NCI-H526 (cell line): ENCODE results near the gene WNT3.
A peak's percentile ranks its signal among the peaks of the same experiment; 100 is the strongest.

ENCODE experiments used
- DNase-seq, 2 experiments: peaks; one replicate each; lab custom pipeline; 2025; lab: John Stamatoyannopoulos, UW

WNT3 gene, protein sequence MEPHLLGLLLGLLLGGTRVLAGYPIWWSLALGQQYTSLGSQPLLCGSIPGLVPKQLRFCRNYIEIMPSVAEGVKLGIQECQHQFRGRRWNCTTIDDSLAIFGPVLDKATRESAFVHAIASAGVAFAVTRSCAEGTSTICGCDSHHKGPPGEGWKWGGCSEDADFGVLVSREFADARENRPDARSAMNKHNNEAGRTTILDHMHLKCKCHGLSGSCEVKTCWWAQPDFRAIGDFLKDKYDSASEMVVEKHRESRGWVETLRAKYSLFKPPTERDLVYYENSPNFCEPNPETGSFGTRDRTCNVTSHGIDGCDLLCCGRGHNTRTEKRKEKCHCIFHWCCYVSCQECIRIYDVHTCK

DNA sequence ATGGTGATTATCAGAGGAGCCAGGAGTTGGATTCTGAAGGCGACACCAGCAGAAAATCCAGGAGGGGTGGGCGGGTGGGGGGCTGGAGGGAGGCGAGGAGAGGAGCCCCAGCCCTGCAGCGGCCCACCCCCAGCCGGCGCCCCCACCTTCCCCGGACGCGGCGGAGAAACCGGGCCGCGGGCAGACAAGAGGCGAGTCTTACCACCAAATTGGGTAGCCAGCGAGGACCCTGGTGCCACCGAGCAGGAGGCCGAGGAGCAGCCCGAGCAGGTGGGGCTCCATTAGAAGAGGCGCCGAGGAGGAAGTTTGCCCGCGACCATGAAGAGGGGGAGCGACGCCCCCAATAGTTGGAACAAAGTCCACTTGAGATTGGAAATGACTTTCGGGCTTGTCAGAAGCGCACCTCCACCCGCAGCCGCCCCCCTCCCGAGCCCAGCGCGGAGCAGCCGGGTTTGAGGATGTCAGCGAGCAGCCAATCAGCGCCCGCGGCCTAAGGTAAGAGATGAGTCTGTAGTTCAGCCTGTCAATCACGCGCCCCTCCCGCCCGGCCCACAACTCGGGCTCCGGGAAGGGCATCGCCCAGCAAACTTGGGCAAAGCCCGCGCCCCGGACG, at the start of gene WNT3:
Gene WNT3 (minus strand): TSS at position 377 of the 613 bp plus-strand sequence. CDS start 95 bp downstream, at position 282.
- DNase-seq = peak; percentile 19 to 71

DNA sequence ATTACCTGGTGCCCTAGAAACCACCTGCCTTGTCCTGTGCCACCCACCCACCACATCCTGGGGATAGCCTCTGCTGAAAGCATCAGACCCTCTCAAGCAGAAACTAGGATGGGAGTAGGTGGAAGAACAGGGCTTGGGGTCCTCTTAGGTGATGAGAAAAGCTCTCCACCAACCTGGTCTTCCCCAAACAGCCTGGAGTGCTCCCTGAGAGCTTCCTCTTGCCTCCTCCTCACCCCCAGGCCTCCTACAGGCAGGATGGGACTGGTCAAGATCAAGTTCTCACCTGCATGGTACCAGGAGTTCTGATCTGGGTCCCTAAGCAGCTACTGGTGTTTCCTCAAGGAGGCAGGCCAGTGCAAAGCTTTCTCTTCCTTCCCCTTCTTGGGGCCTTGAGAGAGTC, 48.3 kb upstream of the WNT3 start:
- no peak for DNase-seq

DNA sequence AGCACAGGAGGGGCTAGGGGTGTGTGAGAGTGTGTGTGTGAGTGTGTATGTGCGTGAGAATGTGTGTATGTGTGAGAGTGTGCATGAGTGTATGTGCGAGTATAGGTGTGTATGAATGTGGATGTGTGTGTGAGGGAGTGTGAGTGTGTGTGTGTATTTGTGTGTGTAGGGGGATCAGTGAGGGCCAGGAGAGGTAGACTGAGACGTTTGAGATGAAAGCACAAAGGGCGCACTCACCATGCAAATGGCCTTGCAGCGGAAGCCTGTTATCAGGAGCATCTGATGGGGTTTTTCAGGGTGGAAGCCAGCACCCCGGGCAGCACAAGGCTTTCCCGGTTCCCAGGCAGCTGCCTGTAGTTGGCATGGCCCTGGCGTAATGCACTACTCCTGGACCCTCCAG, 47.8 kb upstream of the WNT3 start:
- peak; percentile 39 to 81 for DNase-seq

DNA sequence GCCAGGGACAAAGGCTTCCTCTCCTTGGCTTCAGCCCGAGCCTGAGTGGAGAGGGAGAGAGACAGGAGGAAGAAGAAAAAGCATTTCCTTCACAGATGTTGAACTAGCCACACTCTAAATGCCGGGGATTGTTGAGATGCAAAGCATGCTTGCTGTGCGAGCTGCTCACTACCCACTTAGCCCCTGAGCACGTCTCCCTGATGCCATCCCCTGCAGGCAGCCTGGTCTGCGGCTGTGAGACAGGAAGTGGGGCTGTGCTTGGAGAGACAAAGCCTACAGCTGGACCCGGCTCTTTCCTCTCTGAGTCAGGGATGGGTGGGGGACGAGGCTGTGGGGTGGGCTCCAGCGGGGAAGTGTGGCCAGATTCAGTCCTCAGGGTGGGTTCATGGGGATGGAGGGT, 46.6 kb upstream of the WNT3 start:
- peak in 1 of 2 experiments; percentile 23 for DNase-seq

DNA sequence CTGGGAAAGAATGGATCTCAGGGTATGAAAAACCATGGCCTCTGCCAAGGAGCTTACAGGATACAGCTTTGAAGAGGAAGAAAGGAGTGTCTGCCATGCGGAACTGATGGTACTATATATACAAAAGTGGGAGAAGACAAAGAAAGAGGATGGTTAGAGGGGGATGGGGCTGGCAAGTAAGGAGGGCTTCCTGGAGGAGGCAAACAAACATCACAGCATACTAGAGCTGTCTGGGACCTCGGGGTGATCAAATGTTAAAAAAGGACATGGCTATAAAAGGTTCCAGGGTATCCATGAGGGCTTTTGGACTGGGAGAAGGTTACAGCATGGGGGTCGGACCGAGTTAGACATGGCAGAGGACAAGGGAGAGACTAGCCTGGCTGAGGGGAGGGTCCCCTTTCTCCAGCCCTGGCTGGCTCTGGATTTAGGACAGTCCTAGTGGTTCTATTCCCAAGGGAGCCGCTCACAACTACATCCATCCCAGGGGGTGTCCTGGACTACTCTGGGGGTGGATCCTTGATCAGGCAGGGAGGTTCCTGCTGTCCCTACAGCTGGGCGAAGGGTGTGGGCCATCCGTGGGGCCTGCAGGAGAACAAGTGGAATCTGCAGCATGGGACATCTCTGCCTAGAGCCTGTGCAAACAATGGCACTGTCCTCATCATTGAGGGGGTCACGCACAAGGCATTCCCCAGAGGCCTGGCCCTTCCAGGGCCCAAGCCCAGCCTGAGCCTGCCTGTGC, 45.1 kb upstream of the WNT3 start:
- no peak for DNase-seq

DNA sequence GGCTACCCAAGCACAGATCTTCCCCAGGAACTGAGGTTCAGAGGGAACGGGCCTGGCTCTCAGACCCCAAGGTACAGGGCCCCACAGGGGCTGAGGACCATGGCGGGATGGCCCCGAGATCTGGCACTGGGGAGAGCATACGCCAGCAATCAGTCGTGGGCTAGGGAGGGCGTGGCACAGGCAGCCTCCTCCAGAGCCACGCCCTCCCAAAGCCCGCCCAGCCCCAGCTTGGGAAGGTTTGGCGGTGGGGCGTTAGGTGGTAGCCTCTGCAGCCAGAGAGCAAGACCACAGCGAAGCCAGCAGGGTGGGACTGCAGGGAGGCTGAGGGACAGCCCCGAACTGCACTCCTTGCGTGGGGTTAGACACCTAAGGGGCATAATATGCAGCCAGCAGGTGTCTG, 44.5 kb upstream of the WNT3 start:
- DNase-seq = no peak

DNA sequence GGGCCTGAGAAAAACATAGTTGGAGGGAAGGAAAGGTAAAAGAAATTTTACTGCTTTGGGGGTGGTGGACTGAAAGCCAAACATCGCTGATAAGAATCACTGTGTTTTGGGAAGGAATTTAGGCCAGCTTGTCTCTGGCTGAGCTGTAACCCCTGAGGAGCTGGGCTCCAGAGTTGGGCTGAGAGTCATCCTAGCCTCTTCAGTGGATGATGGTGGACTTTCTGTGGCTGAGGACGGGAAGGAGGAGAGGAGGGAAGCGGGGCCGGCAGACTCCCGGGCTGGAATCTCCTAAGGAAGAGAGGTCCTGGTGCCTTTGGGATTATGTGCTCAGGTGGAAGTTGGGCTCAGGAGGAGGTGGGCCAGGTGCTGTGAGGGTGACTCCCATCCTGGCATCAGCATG, 41.5 kb upstream of the WNT3 start:
- DNase-seq = no peak

DNA sequence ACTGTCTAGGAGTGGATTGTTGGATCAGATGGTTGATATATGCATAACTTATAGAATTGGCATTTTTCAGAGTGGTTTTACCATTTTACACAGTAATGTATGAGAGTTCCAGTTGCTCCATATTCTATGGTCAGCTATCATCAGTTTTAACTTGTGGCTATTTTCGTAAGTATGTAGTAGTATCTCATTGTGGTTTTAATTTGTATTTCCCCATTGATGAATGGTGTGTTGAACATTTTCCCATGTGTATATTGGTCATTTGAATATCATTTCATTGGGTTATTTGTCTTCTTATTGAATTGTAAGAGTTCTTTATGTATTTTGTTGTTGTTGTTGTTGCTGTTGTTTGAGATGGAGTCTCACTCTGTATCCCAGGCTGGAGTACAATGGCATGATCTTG, 39.1 kb upstream of the WNT3 start:
- no peak for DNase-seq

DNA sequence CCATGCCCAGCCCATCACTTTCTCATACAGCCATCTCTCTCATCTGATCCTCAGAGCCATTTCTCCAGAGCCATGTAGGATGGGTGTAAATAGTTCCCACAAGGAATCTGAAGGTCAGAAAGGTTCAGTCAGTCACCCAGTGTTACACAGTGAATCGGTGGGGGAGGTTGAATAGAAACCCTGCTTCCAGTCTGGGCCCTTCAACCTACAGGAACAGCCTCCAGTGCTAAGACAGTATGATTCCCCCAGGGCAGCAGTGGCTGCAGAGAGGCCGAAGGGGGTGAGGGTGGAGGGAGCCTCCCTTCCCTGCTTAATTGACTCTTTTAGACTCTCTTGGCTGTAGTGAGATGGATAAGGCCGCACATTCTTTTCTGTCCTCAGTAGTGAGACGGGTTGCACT, 36.5 kb upstream of the WNT3 start:
- no peak for DNase-seq

DNA sequence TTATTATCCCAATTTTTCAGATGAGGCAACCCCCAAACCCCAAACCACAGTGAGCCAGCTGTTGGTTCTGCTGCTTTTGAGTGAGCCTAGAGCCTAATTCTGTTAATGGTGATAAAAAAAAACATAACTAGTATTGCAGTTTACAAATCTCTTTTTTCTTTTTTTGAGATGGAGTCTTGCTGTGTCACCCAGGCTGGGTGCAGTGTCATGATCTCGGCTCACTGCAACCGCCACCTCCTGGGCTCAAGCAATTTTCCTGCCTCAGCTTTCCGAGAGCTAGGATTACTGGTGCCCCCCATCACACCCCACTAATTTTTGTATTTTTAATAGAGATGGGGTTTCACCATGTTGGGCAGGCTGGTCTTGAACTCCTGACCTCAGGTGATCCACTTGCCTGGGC, 36.0 kb upstream of the WNT3 start:
- DNase-seq = no peak

DNA sequence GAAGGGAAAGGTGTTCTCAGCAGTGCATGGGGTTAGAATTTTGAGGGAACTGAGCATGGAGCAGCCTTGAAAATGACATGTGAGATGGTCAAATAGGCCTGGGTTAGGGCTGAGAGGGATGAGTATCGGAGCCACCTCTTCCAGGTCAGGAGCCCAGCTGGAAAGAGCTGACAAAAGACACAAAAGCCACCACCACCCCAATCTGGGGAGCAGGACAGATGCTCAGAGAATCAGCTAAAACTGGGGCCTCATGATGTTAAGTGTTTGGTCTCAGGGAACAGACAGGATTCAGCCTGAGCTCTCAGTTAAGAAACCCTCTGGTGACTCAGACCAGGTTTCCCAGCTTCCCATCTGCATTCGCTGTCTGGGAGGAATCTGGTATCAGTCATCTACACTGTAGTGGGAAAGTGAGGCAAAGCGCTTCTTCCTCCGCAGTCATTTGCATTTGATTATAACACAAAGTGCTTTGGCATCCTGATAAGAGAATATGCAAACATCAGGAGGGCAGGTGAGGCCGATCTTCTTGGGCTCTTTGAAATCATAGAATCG, 35.5 kb upstream of the WNT3 start:
- peak; percentile 75 to 87 for DNase-seq

DNA sequence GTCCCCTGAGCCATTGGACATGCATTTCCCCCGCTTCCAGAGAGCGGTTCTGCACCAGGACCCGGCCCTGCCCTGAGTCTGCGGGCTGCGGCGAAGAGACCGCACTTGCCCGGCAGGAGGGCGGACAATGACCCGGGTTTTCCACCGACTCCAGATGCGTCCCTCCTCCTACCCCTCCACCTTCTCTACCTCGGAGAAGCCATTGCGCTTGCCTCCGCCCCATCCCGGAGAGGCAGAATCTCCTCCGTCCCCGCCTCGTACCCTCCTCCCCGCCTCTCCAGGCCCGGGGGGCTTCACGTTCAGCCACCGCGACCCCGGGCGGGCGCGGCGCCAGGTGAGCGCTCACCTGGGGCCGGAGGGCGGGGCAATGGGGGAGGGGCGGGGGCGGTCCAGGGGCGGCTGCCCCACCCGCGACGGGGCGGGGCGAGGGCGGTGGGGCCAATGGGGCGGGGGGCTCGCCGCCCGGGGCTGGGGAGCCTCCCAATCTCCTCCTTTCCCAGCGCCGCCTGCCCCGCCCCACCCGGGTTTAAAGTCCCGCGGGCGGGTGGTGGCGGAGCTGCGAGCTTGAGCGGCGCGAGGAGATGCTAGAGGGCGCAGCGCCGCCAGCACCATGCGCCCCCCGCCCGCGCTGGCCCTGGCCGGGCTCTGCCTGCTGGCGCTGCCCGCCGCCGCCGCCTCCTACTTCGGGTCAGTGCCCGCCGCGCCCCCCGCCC, 32.7 kb upstream of the WNT3 start, which contains the start of gene WNT9B:
Gene WNT9B (plus strand): TSS at position 555 of the 713 bp plus-strand sequence. CDS start 56 bp downstream, at position 611.
- DNase-seq = peak; percentile 28 to 91

DNA sequence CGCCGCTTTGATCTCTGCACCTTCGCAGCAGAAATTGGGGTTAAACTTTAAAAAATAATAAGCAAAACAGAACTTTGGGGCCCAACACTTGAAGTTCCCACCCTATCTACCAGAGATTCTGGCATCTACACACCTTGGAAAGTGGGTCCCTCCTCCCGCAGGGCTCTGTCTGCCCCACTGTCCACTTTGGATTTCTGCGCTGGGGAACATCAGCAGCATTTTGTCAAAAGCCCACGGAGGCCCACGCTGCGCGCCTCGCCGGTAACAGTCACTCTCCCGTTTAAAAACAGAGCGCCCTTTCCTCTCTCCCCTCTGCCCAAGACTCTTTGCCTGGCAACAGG, 32.2 kb upstream of the WNT3 start:
- no peak for DNase-seq

DNA sequence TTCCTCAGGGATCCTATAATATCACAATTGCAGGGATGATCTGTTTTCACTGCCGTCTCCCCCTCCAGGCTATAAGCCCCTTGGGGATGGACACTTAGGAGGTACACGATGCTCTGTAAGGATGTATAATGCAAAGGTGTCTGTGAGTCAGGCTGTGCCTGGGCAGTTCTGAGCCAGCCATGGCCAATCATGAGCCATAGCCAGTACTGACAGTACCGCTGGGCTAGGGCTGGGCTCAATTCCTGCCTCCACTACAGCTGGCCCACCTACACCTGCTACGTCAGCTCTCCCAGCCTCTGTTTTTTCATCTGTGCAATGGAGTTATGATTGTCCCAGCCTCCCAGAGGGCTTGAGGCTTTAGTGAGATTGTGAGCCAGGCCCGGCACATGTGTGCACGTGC, 30.0 kb upstream of the WNT3 start:
- DNase-seq = no peak

DNA sequence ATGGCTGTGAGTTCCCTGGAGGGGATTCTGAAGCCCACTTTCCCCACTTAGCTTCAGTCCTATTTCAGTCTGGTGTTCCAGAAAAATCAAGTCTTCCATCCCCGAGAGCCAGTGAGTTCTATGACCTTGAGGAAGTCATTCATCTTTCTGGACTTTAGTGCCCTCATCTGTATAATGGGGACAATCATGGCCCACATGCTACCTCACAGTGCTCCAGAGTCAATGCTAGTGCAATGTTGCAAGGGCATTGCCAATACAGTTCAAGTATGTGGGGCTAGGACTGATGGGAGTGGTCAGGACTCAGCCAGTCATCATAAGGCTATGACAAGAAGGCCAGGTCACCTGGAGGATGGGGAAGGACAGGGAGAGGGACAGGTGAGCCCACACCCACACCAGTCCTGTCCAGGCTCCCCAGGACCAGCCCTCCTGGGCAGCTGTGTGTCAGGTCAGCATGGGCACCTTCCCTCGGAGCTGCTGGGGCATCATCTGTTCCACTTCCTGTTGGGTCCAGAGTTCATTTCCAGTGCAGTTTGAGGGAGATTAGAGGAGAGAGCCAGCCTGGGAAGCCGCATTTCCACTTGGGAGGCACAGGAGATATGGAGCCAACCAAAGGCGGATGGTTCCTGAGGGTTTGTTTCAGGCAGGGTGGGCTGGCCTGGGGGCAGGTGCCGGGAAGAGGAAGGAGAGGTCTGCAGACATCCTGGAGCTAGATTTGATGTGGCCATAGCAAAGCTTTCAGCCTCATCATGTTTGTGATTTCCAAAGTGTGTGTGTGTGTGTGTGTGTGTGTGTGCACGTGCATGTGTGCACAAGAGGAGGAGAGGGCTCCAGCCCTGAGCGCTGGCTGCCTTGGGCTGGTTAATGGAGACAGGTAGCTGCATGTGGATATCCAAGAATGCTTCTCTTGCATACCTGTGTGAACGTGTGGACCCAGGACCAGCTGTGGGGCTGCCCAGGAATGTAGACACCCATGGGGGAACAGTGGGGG, 29.0 kb upstream of the WNT3 start:
- DNase-seq = no peak

DNA sequence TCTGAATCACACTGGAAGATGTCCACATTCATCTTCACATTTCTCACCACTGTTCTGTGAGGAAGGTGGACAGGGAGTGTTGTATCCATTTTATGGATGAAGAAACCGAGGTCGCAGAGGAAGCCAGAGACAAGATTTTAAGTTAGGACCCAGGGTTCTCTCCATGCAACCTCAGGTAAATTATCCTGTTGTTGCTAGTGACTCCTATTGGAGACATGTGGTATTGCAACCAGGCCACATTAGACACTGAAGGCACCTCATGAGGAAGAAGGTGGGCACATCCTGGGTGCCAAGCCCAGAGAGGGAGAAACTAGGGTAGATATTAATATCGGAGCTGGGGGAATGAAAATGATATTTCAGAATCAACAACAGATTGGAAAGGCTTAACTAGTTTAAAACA, 24.3 kb upstream of the WNT3 start:
- peak in 1 of 2 experiments; percentile 41 for DNase-seq

DNA sequence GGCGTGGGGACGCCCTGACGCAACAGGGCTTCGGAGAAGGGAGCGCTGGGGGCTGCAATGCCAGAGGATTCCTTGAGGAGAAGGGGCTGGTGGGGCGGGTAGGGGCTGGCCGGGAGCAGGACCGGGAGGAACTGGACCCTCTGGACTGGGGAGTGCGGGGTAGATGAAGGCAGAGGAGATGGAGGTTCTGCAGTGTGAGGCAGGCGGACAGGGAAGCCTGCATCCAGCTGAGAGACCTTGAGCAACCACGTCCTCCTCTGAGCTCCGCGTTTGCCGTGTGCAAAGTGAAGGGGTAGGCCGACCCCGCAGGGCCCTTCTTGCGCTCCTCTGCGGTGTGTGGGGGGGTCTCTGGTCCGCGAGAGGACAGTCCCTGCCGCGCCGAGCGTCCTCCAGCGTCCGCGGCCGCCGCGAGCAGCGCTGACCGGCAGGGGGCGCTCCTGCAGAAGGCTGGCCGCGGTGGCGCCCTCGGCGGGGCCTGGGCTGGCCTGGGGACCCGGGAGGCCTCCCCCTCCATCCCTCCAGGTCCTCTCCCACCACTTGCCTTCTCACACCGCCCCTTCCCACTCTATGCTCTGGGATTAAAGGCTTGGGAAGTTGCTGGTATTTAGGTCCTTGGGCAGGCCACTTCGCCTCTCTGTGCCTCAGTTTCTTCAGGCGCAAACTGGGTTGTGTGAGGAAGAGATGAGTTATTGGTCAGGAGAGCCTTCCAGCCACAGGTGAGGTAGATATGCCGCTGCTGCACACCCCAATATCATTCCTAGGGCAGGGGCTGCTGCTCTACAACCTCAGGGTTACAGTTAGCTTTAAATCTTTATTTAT, 23.3 kb upstream of the WNT3 start:
- peak in 1 of 2 experiments; percentile 54 for DNase-seq

DNA sequence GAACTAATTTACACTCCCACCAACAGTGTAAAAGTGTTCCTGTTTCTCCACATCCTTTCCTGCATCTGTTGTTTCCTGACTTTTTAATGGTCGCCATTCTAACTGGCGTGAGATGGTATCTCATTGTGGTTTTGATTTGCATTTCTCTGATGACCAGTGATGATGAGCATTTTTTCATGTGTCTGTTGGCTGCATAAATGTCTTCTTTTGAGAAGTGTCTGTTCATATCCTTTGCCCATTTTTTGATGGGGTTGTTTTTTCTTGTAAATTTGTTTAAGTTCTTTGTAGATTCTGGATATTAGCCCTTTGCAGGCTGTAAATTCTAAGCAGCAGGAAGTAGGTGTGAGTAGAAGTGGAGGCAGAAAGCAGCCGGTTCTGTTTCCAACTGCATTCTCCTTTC, 22.1 kb upstream of the WNT3 start:
- DNase-seq = peak in 1 of 2 experiments; percentile 35

DNA sequence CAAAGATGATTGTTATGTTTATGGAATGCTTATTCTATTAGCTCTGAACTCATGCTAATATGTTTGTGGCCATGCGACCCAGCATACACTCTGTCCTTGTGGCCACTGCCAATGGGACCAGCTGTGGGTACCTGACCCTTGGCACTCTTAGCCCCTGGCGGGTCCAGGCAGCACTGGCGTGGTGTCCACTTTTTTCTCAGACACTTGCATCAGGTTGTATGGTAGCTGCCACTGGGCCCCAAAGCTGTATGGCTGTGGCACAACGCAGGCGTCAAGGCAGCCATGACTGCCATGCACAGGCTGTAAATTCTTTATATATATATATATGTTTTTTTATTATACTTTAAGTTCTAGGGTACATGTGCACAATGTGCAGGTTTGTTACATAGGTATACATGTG, 20.7 kb upstream of the WNT3 start:
- no peak for DNase-seq

DNA sequence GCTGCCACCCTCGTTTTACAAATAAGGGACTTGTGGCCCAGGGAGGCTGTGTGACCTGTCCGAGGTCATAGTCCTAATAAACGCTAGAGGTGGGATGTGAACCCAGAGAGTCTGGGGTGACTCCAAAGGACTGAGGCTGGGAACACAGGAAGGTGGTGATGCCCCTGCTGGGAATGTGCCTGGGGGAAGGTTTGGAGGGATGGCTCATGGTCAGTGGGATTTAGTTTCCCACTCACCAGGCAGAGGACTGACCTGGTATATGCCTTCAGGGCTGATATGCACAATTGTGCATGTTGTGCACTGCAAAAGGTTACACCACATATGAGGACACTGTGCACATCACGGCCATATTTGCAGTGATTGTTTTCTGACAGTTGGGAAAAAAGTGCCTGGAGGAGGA, 19.0 kb upstream of the WNT3 start:
- no peak for DNase-seq
